HepG2 (cell line): ENCODE measurements around the gene ARHGEF37.

Source experiments
- TRIM24 ChIP-seq: sonication (generic); formaldehyde crosslinking; IDR thresholded peaks from 2 replicates; pipeline ENCODE4 v1.8.0; 2022; ENCODE audit warnings: mild to moderate bottlenecking, missing genetic modification reagents
- ZC3H4 ChIP-seq: sonication (generic); formaldehyde crosslinking; IDR thresholded peaks from 2 replicates; pipeline ENCODE4 v1.4.0; 2020; ENCODE audit warnings: missing genetic modification reagents, borderline replicate concordance

DNA sequence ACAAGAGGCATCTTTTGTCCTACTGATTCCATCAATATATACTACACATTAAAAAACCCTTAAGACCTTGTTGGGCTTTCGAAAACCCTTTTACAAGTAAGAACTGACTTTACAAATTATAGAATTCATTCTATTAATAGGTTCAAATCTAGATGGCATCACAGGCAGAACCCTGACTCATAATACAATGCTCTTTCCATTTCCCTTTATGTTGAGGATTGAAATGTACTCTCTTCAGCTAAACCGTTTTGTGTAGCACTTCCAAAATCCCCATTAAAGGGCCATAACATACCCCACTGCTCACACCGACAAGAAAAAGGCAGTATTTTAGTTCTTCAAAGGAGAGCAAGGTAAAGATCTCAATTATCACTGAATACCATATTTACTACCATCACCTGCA is 41.2 kb upstream of the ARHGEF37 start:
- TF ChIP-seq TRIM24 (CRISPR knock-in tag) (no peak), ZC3H4 (CRISPR knock-in tag) (no peak)
